Measurements from ENCODE around the gene SEZ6.

SEZ6 gene

DNA sequence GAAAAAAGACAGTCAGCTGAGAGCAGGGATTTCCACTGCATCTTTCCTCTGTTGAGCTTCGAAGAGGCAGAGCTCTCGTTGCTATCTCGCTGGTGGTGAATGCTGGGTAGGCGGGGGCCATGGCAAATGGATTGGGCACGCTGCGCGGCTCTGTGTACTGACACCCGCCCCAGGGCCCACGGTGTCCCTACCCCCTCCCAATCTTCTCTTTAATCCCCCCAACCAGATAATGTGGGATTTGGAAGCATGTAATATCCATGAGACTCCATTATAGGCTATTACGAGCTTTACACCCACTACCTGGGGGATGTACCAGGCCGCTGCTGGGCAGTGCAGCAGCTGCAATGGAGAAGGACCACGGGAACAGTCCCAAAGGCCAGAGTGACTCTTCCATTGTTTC is 45.4 kb upstream of the SEZ6 start:
- Histone ChIP-seq H3K4me1 (ENCODE audit: low read length) (no peaks in the 10 kb centered on the region), H3K4me2 (ENCODE audit: low read depth, low read length) (no peak overlapping the region), H3K4me3 (ENCODE audit: low read length) (no peak overlapping the region), H3K27me3 (replicated peaks; ENCODE audit: insufficient read depth, low read length) (no peaks in the 10 kb centered on the region), H3F3A (ENCODE audit: insufficient read depth, low read length) (no peaks in the 10 kb centered on the region), H3K9ac (ENCODE audit: low read length) (no peak overlapping the region), H2AFZ (ENCODE audit: low read length) (no peak overlapping the region), H4K20me1 (ENCODE audit: insufficient read depth, low read length) (no peaks in the 10 kb centered on the region), H3K9me2 (replicated peaks; ENCODE audit: insufficient read depth, low read length) (no peaks in the 10 kb centered on the region), H3K27ac (ENCODE audit: low read length) (no peak overlapping the region), H3K36me3 (replicated peaks; ENCODE audit: insufficient read depth, low read length) (no peaks in the 10 kb centered on the region), H3K79me2 (ENCODE audit: low read length) (no peaks in the 10 kb centered on the region), H3K9me3 (replicated peaks; ENCODE audit: insufficient read depth, low read length) (no peaks in the 10 kb centered on the region)
- DNase-seq, result no peak
- no peak for TF ChIP-seq EZH2phosphoT487 (IDR thresholded peaks at IDR 0.05; ENCODE audit: low read length)
- TF ChIP-seq, protein P1, sequence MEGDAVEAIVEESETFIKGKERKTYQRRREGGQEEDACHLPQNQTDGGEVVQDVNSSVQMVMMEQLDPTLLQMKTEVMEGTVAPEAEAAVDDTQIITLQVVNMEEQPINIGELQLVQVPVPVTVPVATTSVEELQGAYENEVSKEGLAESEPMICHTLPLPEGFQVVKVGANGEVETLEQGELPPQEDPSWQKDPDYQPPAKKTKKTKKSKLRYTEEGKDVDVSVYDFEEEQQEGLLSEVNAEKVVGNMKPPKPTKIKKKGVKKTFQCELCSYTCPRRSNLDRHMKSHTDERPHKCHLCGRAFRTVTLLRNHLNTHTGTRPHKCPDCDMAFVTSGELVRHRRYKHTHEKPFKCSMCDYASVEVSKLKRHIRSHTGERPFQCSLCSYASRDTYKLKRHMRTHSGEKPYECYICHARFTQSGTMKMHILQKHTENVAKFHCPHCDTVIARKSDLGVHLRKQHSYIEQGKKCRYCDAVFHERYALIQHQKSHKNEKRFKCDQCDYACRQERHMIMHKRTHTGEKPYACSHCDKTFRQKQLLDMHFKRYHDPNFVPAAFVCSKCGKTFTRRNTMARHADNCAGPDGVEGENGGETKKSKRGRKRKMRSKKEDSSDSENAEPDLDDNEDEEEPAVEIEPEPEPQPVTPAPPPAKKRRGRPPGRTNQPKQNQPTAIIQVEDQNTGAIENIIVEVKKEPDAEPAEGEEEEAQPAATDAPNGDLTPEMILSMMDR (IDR thresholded peaks at IDR 0.05; ENCODE audit: low read length), result no peak
- TF ChIP-seq EZH2 (optimal IDR thresholded peaks at IDR 0.05; ENCODE audit: low read depth, low read length), result no peak

DNA sequence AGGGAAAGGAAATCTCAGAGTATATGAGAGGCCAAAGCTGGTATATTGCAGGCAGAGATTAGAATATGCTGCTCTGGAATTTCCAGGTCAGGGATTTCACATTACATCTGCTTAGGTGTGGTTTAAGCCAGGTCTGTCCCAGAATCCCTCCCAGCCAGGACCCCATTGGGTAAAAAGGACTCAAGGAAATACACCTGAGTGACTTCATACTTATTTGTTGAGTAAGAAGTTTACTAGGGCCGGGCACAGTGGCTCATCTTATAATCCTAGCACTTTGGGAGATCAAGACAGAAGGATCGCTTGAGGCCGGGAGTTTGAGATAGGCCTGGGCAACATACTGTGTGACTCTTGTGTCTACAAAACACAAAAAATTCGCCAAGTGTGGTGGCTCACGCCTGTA is 44.3 kb upstream of the SEZ6 start:
- Histone ChIP-seq H4K20me1 (ENCODE audit: insufficient read depth, low read length) (no peaks in the 10 kb centered on the region), H3K4me3 (ENCODE audit: low read length) (no peak overlapping the region), H3K36me3 (replicated peaks; ENCODE audit: insufficient read depth, low read length) (no peaks in the 10 kb centered on the region), H3K79me2 (ENCODE audit: low read length) (no peaks in the 10 kb centered on the region), H3K4me2 (ENCODE audit: low read depth, low read length) (no peak overlapping the region), H3K9me2 (replicated peaks; ENCODE audit: insufficient read depth, low read length) (no peaks in the 10 kb centered on the region), H3K27ac (ENCODE audit: low read length) (no peak overlapping the region), H3K9ac (ENCODE audit: low read length) (no peak overlapping the region), H3K4me1 (ENCODE audit: low read length) (no peaks in the 10 kb centered on the region), H2AFZ (ENCODE audit: low read length) (no peak overlapping the region), H3K9me3 (replicated peaks; ENCODE audit: insufficient read depth, low read length) (no peaks in the 10 kb centered on the region), H3F3A (ENCODE audit: insufficient read depth, low read length) (no peaks in the 10 kb centered on the region), H3K27me3 (replicated peaks; ENCODE audit: insufficient read depth, low read length) (no peaks in the 10 kb centered on the region)
- TF ChIP-seq EZH2phosphoT487 (IDR thresholded peaks at IDR 0.05; ENCODE audit: low read length) (no peak), EZH2 (optimal IDR thresholded peaks at IDR 0.05; ENCODE audit: low read depth, low read length) (no peak)
- TF ChIP-seq, protein P1 (IDR thresholded peaks at IDR 0.05; ENCODE audit: low read length), result no peak
- DNase-seq, result no peak

DNA sequence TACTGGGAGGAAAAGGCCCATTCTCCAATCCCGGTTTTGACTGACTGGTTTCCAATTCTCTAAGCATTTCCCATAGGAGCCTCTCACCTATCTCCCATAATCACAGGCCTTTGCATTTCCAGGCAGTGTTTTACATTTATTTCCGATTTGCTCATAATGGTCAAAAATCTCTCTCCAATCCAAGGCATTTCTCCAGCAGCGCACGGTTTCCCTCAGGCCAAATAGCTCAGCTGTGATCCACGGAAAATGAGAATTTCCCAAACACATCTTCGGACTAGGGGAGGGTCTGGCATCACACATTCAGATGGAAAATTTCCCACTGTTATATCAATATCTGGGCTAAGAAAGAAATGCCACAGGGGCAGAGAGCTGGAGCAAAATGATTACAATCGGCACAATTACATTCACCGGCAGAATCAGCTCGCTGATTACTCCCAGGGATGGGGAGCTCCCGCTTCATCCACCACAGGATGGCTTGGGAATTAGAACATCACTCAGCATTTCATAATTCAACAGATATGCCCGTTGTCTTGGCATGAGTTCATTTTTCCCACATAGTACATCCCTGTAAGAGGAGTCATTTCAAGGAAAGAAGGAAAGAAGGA is 43.8 kb upstream of the SEZ6 start:
- no peak overlapping the region for H3K9ac ChIP-seq (ENCODE audit: low read length)
- no peak overlapping the region for H2AFZ ChIP-seq (ENCODE audit: low read length)
- H3K9me2 ChIP-seq (replicated peaks; ENCODE audit: insufficient read depth, low read length), result no peaks in the 10 kb centered on the region
- H3F3A ChIP-seq (ENCODE audit: insufficient read depth, low read length), result no peaks in the 10 kb centered on the region
- H3K4me1 ChIP-seq (ENCODE audit: low read length), result no peaks in the 10 kb centered on the region
- no peak overlapping the region for H3K4me3 ChIP-seq (ENCODE audit: low read length)
- no peaks in the 10 kb centered on the region for H3K36me3 ChIP-seq (replicated peaks; ENCODE audit: insufficient read depth, low read length)
- no peaks in the 10 kb centered on the region for H3K9me3 ChIP-seq (replicated peaks; ENCODE audit: insufficient read depth, low read length)
- no peak overlapping the region for H3K27ac ChIP-seq (ENCODE audit: low read length)
- TF ChIP-seq, protein P1 (IDR thresholded peaks at IDR 0.05; ENCODE audit: low read length), result no peak
- TF ChIP-seq EZH2 (optimal IDR thresholded peaks at IDR 0.05; ENCODE audit: low read depth, low read length) (no peak), EZH2phosphoT487 (IDR thresholded peaks at IDR 0.05; ENCODE audit: low read length) (no peak)
- H3K4me2 ChIP-seq (ENCODE audit: low read depth, low read length), result no peak overlapping the region
- H3K27me3 ChIP-seq (replicated peaks; ENCODE audit: insufficient read depth, low read length), result no peaks in the 10 kb centered on the region
- no peaks in the 10 kb centered on the region for H3K79me2 ChIP-seq (ENCODE audit: low read length)
- H4K20me1 ChIP-seq (ENCODE audit: insufficient read depth, low read length), result no peaks in the 10 kb centered on the region
- no peak for DNase-seq

Data from MM.1S (cell line).